ENCODE data around the gene PDE8A.

PDE8A gene

GRCh38 chr15:84947947-84948830 is 33.5 kb upstream of the PDE8A start:
- Histone ChIP-seq H3K9ac (ENCODE audit: low read depth in 1 of 2, low read length in 2 of 2) (no peak overlapping the region), H3K27ac (ENCODE audit: low read depth in 2 of 2, low read length in 2 of 2) (no peak overlapping the region), H3K27me3 (ENCODE audit: control insufficient read depth in 2 of 2, insufficient read depth in 2 of 2, low read length in 2 of 2) (no peaks in the 10 kb centered on the region), H3K4me1 (ENCODE audit: control insufficient read depth in 2 of 2, insufficient read depth in 2 of 2, low read length in 2 of 2) (peaks cover 0 to 2% of the 10 kb centered on the region in 2 donors), H3K9me3 (ENCODE audit: control insufficient read depth in 2 of 2, low read length in 2 of 2) (no peaks in the 10 kb centered on the region), H3K4me3 (ENCODE audit: low read length in 2 of 2) (no peak overlapping the region), H3K36me3 (ENCODE audit: control insufficient read depth in 2 of 2, insufficient read depth in 2 of 2, low read length in 2 of 2) (no peaks in the 10 kb centered on the region)

GRCh38 chr15:84949043-84949442 is 32.6 kb upstream of the PDE8A start:
- H3K9ac ChIP-seq (ENCODE audit: low read depth in 1 of 2, low read length in 2 of 2), result no peak overlapping the region
- no peaks in the 10 kb centered on the region for H3K36me3 ChIP-seq (ENCODE audit: control insufficient read depth in 2 of 2, insufficient read depth in 2 of 2, low read length in 2 of 2)
- no peaks in the 10 kb centered on the region for H3K27me3 ChIP-seq (ENCODE audit: control insufficient read depth in 2 of 2, insufficient read depth in 2 of 2, low read length in 2 of 2)
- H3K4me1 ChIP-seq (ENCODE audit: control insufficient read depth in 2 of 2, insufficient read depth in 2 of 2, low read length in 2 of 2), result peaks cover 0 to 2% of the 10 kb centered on the region in 2 donors
- no peak overlapping the region for H3K4me3 ChIP-seq (ENCODE audit: low read length in 2 of 2)
- H3K9me3 ChIP-seq (ENCODE audit: control insufficient read depth in 2 of 2, low read length in 2 of 2), result no peaks in the 10 kb centered on the region
- no peak overlapping the region for H3K27ac ChIP-seq (ENCODE audit: low read depth in 2 of 2, low read length in 2 of 2)

GRCh38 chr15:84949845-84950569 is 31.6 kb upstream of the PDE8A start:
- Histone ChIP-seq H3K4me1 (ENCODE audit: control insufficient read depth in 2 of 2, insufficient read depth in 2 of 2, low read length in 2 of 2) (peaks cover 0 to 2% of the 10 kb centered on the region in 2 donors), H3K36me3 (ENCODE audit: control insufficient read depth in 2 of 2, insufficient read depth in 2 of 2, low read length in 2 of 2) (no peaks in the 10 kb centered on the region), H3K27ac (ENCODE audit: low read depth in 2 of 2, low read length in 2 of 2) (no peak overlapping the region), H3K4me3 (ENCODE audit: low read length in 2 of 2) (no peak overlapping the region), H3K9me3 (ENCODE audit: control insufficient read depth in 2 of 2, low read length in 2 of 2) (no peaks in the 10 kb centered on the region), H3K9ac (ENCODE audit: low read depth in 1 of 2, low read length in 2 of 2) (no peak overlapping the region), H3K27me3 (ENCODE audit: control insufficient read depth in 2 of 2, insufficient read depth in 2 of 2, low read length in 2 of 2) (no peaks in the 10 kb centered on the region)

GRCh38 chr15:84950570-84951111 is 31.0 kb upstream of the PDE8A start:
- no peaks in the 10 kb centered on the region for H3K9me3 ChIP-seq (ENCODE audit: control insufficient read depth in 2 of 2, low read length in 2 of 2)
- no peaks in the 10 kb centered on the region for H3K27me3 ChIP-seq (ENCODE audit: control insufficient read depth in 2 of 2, insufficient read depth in 2 of 2, low read length in 2 of 2)
- no peak overlapping the region for H3K4me3 ChIP-seq (ENCODE audit: low read length in 2 of 2)
- H3K4me1 ChIP-seq (ENCODE audit: control insufficient read depth in 2 of 2, insufficient read depth in 2 of 2, low read length in 2 of 2), result peaks cover 0 to 5% of the 10 kb centered on the region in 2 donors
- H3K27ac ChIP-seq (ENCODE audit: low read depth in 2 of 2, low read length in 2 of 2), result no peak overlapping the region
- no peak overlapping the region for H3K9ac ChIP-seq (ENCODE audit: low read depth in 1 of 2, low read length in 2 of 2)
- no peaks in the 10 kb centered on the region for H3K36me3 ChIP-seq (ENCODE audit: control insufficient read depth in 2 of 2, insufficient read depth in 2 of 2, low read length in 2 of 2)

GRCh38 chr15:84951736-84952135 is 29.9 kb upstream of the PDE8A start:
- Histone ChIP-seq H3K36me3 (ENCODE audit: control insufficient read depth in 2 of 2, insufficient read depth in 2 of 2, low read length in 2 of 2) (no peaks in the 10 kb centered on the region), H3K4me1 (ENCODE audit: control insufficient read depth in 2 of 2, insufficient read depth in 2 of 2, low read length in 2 of 2) (peaks cover 0 to 6% of the 10 kb centered on the region in 2 donors), H3K9ac (ENCODE audit: low read depth in 1 of 2, low read length in 2 of 2) (no peak overlapping the region), H3K27me3 (ENCODE audit: control insufficient read depth in 2 of 2, insufficient read depth in 2 of 2, low read length in 2 of 2) (no peaks in the 10 kb centered on the region), H3K4me3 (ENCODE audit: low read length in 2 of 2) (no peak overlapping the region), H3K27ac (ENCODE audit: low read depth in 2 of 2, low read length in 2 of 2) (no peak overlapping the region), H3K9me3 (ENCODE audit: control insufficient read depth in 2 of 2, low read length in 2 of 2) (no peaks in the 10 kb centered on the region)

GRCh38 chr15:84953136-84953535 is 28.5 kb upstream of the PDE8A start:
- no peaks in the 10 kb centered on the region for H3K36me3 ChIP-seq (ENCODE audit: control insufficient read depth in 2 of 2, insufficient read depth in 2 of 2, low read length in 2 of 2)
- no peaks in the 10 kb centered on the region for H3K9me3 ChIP-seq (ENCODE audit: control insufficient read depth in 2 of 2, low read length in 2 of 2)
- H3K4me3 ChIP-seq (ENCODE audit: low read length in 2 of 2), result no peak overlapping the region
- peaks cover 0 to 5% of the 10 kb centered on the region in 2 donors for H3K4me1 ChIP-seq (ENCODE audit: control insufficient read depth in 2 of 2, insufficient read depth in 2 of 2, low read length in 2 of 2)
- no peaks in the 10 kb centered on the region for H3K27me3 ChIP-seq (ENCODE audit: control insufficient read depth in 2 of 2, insufficient read depth in 2 of 2, low read length in 2 of 2)
- no peak overlapping the region for H3K27ac ChIP-seq (ENCODE audit: low read depth in 2 of 2, low read length in 2 of 2)
- no peak overlapping the region for H3K9ac ChIP-seq (ENCODE audit: low read depth in 1 of 2, low read length in 2 of 2)

- H3K27me3 ChIP-seq (ENCODE audit: control insufficient read depth in 2 of 2, insufficient read depth in 2 of 2, low read length in 2 of 2), result no peaks in the 10 kb centered on the region
- H3K4me3 ChIP-seq (ENCODE audit: low read length in 2 of 2), result no peak overlapping the region
- no peak overlapping the region for H3K9ac ChIP-seq (ENCODE audit: low read depth in 1 of 2, low read length in 2 of 2)
- no peaks in the 10 kb centered on the region for H3K9me3 ChIP-seq (ENCODE audit: control insufficient read depth in 2 of 2, low read length in 2 of 2)
- H3K36me3 ChIP-seq (ENCODE audit: control insufficient read depth in 2 of 2, insufficient read depth in 2 of 2, low read length in 2 of 2), result no peaks in the 10 kb centered on the region
- no peak overlapping the region for H3K27ac ChIP-seq (ENCODE audit: low read depth in 2 of 2, low read length in 2 of 2)
- H3K4me1 ChIP-seq (ENCODE audit: control insufficient read depth in 2 of 2, insufficient read depth in 2 of 2, low read length in 2 of 2), result peaks cover 0 to 4% of the 10 kb centered on the region in 2 donors
These were observed 27.9 kb upstream of the PDE8A start for GRCh38 chr15:84953726-84954125.

GRCh38 chr15:84955089-84955848 is 26.4 kb upstream of the PDE8A start:
- H3K9ac ChIP-seq (ENCODE audit: low read depth in 1 of 2, low read length in 2 of 2), result peak overlapping the region in 1 of 2 donors; percentile 45
- H3K4me3 ChIP-seq (ENCODE audit: low read length in 2 of 2), result peak overlapping the region; percentile 29 to 47
- H3K27ac ChIP-seq (ENCODE audit: low read depth in 2 of 2, low read length in 2 of 2), result no peak overlapping the region
- no peaks in the 10 kb centered on the region for H3K36me3 ChIP-seq (ENCODE audit: control insufficient read depth in 2 of 2, insufficient read depth in 2 of 2, low read length in 2 of 2)
- no peaks in the 10 kb centered on the region for H3K27me3 ChIP-seq (ENCODE audit: control insufficient read depth in 2 of 2, insufficient read depth in 2 of 2, low read length in 2 of 2)
- H3K4me1 ChIP-seq (ENCODE audit: control insufficient read depth in 2 of 2, insufficient read depth in 2 of 2, low read length in 2 of 2), result peaks cover 0 to 4% of the 10 kb centered on the region in 2 donors
- no peaks in the 10 kb centered on the region for H3K9me3 ChIP-seq (ENCODE audit: control insufficient read depth in 2 of 2, low read length in 2 of 2)

- Histone ChIP-seq H3K27me3 (ENCODE audit: control insufficient read depth in 2 of 2, insufficient read depth in 2 of 2, low read length in 2 of 2) (no peaks in the 10 kb centered on the region), H3K4me1 (ENCODE audit: control insufficient read depth in 2 of 2, insufficient read depth in 2 of 2, low read length in 2 of 2) (peaks cover 0 to 4% of the 10 kb centered on the region in 2 donors), H3K27ac (ENCODE audit: low read depth in 2 of 2, low read length in 2 of 2) (no peak overlapping the region), H3K36me3 (ENCODE audit: control insufficient read depth in 2 of 2, insufficient read depth in 2 of 2, low read length in 2 of 2) (no peaks in the 10 kb centered on the region), H3K9me3 (ENCODE audit: control insufficient read depth in 2 of 2, low read length in 2 of 2) (no peaks in the 10 kb centered on the region), H3K9ac (ENCODE audit: low read depth in 1 of 2, low read length in 2 of 2) (no peak overlapping the region), H3K4me3 (ENCODE audit: low read length in 2 of 2) (no peak overlapping the region)
These were observed 25.5 kb upstream of the PDE8A start for GRCh38 chr15:84956199-84956598.
